ENCODE measurements around the gene IZUMO4.

Gene IZUMO4

DNA sequence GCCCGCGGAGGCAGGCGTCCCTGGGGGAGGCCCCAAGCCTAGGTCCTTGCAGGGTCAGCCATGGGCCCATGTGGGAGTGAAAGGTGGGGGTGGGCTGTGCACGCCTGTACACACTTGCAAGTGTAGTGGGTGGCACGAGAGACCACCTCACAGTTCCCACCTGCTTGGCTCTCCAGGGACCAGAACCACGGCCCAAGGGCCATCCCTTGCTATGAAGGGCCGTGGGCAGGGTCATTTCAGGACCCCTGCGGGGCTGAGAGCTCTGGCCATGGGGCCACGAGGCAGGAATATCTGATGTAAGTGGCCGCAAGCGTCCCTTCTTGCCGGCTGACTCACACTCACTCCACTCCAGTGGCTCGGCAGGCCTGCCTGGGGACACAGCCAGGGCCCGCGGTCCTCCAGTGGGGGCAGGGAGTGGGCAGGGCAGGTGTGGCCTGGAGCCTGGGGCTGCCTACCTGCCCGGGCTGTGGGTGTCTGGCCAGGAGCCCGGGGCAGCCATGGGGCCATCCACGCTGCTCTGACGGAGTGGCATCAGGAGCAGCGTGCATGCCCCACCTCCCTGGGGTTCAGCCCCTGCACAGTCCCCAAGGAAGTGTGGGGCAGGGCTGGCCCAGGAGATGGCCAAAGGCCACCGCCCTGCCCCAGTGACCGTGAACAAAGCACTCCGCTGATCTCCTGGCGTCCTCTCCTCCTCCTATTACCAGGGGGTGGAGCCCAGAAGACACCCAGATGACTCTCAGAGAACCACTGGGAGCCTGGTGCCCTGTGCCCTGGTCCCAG is 37.1 kb upstream of the IZUMO4 start:
- DNase-seq: no peak

DNA sequence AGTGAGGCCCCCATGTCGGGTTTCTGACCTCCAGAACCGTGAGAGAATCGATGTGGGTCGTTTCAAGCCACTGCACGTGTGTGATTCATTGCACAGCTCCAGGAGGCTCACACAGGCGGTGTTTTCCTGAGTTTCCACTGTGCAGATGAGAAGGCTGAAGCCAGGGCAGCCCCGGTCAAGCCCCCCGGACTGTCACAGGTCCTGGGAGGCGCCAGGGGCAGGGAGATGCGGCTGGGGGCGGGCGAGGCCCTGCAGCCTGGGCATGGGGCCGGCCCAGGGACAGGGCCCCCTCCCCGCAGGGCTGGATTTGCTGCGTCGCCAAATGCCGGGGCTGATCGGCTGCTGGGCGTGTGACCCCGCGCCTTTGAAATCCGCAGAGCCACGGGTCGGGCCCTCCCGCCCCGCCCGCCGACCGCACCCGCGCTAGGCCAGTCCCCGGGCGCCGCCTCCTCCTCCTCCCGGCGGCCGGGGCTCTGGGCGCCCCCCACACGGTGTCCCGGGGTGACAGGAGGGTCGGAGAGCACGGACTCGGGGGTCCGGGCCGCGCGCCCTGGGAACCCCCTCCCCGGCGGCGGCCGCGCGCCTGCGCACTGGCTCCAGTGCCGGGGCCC is 35.7 kb upstream of the IZUMO4 start:
- no peak for DNase-seq

- peak; percentile 99 to 100 for DNase-seq
These were observed 35.0 kb upstream of the IZUMO4 start for GRCh38 chr19:2061495-2062388.

DNA sequence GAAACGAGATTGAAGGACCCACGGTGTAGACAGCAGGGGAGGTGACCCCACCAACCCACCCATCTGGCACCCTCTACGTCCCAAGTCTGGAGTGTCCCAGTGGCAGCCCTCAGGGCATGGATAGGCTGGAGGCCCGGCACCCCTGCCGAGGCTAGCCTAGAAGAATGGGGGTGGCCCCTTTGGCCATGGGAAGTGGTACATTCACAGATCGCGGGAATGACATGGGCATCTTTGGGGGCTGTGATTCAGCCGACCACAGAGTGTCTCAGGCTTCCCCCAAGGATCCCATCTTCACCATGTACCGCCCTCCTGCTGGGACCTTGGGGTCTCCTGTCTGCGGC is 34.4 kb upstream of the IZUMO4 start:
- no peak for DNase-seq

DNA sequence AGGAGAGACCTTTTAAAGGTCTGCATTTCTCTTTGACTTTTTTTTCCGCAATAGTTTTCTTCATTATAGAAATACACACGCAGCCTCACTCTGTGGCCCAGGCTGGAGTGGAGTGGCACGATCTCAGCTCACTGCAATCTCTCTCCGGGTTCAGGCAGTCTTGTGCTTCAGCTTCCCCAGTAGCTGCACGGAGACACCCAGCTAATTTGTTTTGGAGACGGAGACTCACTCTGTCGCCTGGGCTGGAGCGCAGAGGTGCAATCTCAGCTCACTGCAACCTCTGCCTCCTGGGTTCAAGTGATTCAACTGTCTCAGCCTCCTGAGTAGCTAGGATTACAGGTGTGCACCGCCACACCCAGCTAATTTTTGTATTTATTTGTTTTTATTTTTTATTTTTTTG is 33.9 kb upstream of the IZUMO4 start:
- DNase-seq: no peak

- no peak for DNase-seq
These were observed 32.9 kb upstream of the IZUMO4 start for GRCh38 chr19:2063824-2064223.

DNA sequence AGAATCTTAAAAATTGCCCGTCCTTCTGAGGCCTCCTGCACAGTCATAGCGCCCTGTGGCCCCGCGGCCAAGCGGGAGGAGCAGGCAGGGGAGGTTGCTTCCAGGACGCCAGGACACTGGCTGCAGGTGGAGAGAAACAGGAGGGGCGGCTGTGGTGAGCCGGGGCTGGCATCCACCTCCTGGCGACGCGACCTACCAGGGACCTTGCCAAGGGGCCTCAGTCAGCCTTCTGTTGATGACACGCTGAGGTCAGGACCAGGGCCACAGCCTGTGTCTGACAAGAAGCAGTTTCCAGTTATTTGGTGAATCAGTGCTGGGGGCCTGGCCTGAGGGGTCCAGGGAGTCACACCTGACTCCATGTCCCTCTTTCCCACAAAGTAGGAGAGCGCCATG is 32.3 kb upstream of the IZUMO4 start:
- DNase-seq: no peak

GRCh38 chr19:2064788-2065524 is 31.8 kb upstream of the IZUMO4 start:
- DNase-seq: peak in 1 of 2 experiments; percentile 45

DNA sequence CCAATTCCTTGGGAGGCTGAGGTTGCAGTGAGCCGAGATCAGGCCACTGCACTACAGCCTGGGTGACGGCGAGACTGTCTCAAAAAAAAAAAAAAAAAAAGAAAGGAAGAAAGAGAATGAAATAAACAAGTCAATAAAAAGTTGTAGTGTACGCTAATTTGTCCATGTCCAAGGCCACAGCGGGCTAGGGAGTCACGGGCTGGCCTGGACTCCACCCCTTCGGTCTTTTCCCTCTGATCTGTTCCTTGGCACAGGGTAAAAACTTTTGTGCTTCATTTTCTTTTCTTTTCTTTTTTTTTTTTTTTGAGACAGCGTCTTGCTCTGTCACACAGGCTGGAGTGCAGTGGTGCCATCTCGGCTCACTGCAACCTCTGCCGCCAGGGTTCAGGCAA is 26.3 kb upstream of the IZUMO4 start:
- no peak for DNase-seq

- DNase-seq: no peak
These were observed 25.6 kb upstream of the IZUMO4 start for GRCh38 chr19:2070986-2071673.

- no peak for DNase-seq
These were observed 23.8 kb upstream of the IZUMO4 start for GRCh38 chr19:2072757-2073551.

- no peak for DNase-seq
These were observed 20.2 kb upstream of the IZUMO4 start for GRCh38 chr19:2076526-2076944.

GRCh38 chr19:2077398-2077797 is 19.3 kb upstream of the IZUMO4 start:
- DNase-seq: no peak

GRCh38 chr19:2077833-2078619 is 18.7 kb upstream of the IZUMO4 start:
- no peak for DNase-seq

GRCh38 chr19:2079076-2079864 is 17.4 kb upstream of the IZUMO4 start:
- DNase-seq: no peak

GRCh38 chr19:2079865-2080301 is 16.8 kb upstream of the IZUMO4 start:
- DNase-seq: no peak

GRCh38 chr19:2080336-2080988 is 16.3 kb upstream of the IZUMO4 start:
- no peak for DNase-seq

- DNase-seq: no peak
These were observed 14.6 kb upstream of the IZUMO4 start for GRCh38 chr19:2081873-2082810.
